PC-9 (cell line): Measurements from ENCODE around the gene POLR2F. TPM values are rescaled to one million over a fixed set of nuclear protein-coding genes. Genes with fewer than 3 reads are reported as not detected.

Experiments
- BruUV-seq: library from RNA; stranded (reverse); fragments of 400-500 nt; replicated peaks from 2 replicates; lab custom pipeline; 2021; lab: Mats Ljungman, UMichigan
- CTCF ChIA-PET: fragments of 300-600 bp; sonication (Branson Sonifier 250); formaldehyde crosslinking; loops from one replicate; lab custom pipeline; 2022; ENCODE audit warnings: antibody characterized with exemption; lab: Charles Lee
- POLR2A ChIA-PET: fragments of 300-600 bp; sonication (Branson Sonifier 250); formaldehyde crosslinking; loops from one replicate; lab custom pipeline; 2022; ENCODE audit warnings: antibody characterized with exemption; ENCODE audit not compliant: unreplicated experiment; lab: Charles Lee
- DNase-seq, 2 experiments: peaks; one replicate each; pipeline versions ENCODE4 v3.0.0 to v3.0.0-alpha.2; 2015 to 2022; ENCODE audit warnings: mixed read lengths in 1 of 2
- H2AFZ ChIP-seq: fragments of 200-600 bp; sonication (generic); 2 replicates; pipeline ENCODE4 v1.8.1; 2017; ENCODE audit warnings: antibody characterized with exemption
- H3F3A ChIP-seq: fragments of 200-600 bp; sonication (generic); 2 replicates; pipeline ENCODE4 v1.8.1; 2017; ENCODE audit warnings: antibody characterized with exemption, mild to moderate bottlenecking, low read depth; ENCODE audit not compliant: insufficient read depth
- H3K27ac ChIP-seq: fragments of 200-600 bp; sonication (generic); 2 replicates; pipeline ENCODE4 v1.6.1; 2016; ENCODE audit warnings: mixed run types
- H3K27me3 ChIP-seq: fragments of 200-600 bp; sonication (generic); 2 replicates; pipeline ENCODE4 v1.6.1; 2016; ENCODE audit warnings: low read depth, mixed run types; ENCODE audit not compliant: insufficient read depth
- H3K36me3 ChIP-seq: fragments of 200-600 bp; sonication (generic); 2 replicates; pipeline ENCODE4 v1.6.1; 2016; ENCODE audit warnings: low read depth, mixed run types
- H3K4me1 ChIP-seq: fragments of 200-600 bp; sonication (generic); replicated peaks from 2 replicates; pipeline ENCODE4 v1.6.1; 2016; ENCODE audit warnings: mixed run types; ENCODE audit not compliant: insufficient read depth
- H3K4me2 ChIP-seq: fragments of 200-600 bp; sonication (generic); 2 replicates; pipeline ENCODE4 v1.6.1; 2017; ENCODE audit warnings: mixed run types
- H3K4me3 ChIP-seq: fragments of 200-600 bp; sonication (generic); 2 replicates; pipeline ENCODE4 v1.6.1; 2016; ENCODE audit warnings: mixed run types
- H3K79me2 ChIP-seq: fragments of 200-600 bp; sonication (generic); 2 replicates; pipeline ENCODE4 v1.6.1; 2017; ENCODE audit warnings: low read depth, mixed run types
- H3K9me2 ChIP-seq: fragments of 200-600 bp; sonication (generic); 2 replicates; pipeline ENCODE4 v1.8.1; 2017; ENCODE audit warnings: mild to moderate bottlenecking; ENCODE audit not compliant: insufficient read depth
- H3K9me3 ChIP-seq: fragments of 200-600 bp; sonication (generic); 2 replicates; pipeline ENCODE4 v1.8.1; 2016; ENCODE audit warnings: low read depth; ENCODE audit not compliant: insufficient read depth
- H4K20me1 ChIP-seq: fragments of 200-600 bp; sonication (generic); 2 replicates; pipeline ENCODE4 v1.8.1; 2017; ENCODE audit not compliant: insufficient read depth
- EZH2 ChIP-seq: fragments of 200-600 bp; sonication (generic); IDR thresholded peaks from 2 replicates; pipeline ENCODE4 v1.8.0; 2017; ENCODE audit warnings: antibody characterized with exemption, low read depth
- intact Hi-C: fragments of 100-400 bp; cut with micrococcal nuclease; formaldehyde crosslinking; loops from one replicate; pipeline ENCODE4 v1.10.0; 2022; ENCODE audit not compliant: unreplicated experiment
- total RNA-seq: library from RNA; stranded (reverse); gene quantifications from 2 replicates; pipeline ENCODE4 v1.2.3, GENCODE V29; 2021
- TF ChIP-seq, protein P1 (sequence below): fragments of 200-600 bp; sonication (generic); conservative IDR thresholded peaks from 2 replicates; pipeline ENCODE4 v1.6.1; 2017; ENCODE audit warnings: mixed run types, antibody characterized with exemption, mild to moderate bottlenecking, moderate library complexity

POLR2F gene
- total RNA-seq, 1 experiment from 2014 or later = 180 TPM

GRCh38 chr22:37998543-37998942, 45.0 kb downstream of the POLR2F start:
- TF ChIP-seq, protein P1, sequence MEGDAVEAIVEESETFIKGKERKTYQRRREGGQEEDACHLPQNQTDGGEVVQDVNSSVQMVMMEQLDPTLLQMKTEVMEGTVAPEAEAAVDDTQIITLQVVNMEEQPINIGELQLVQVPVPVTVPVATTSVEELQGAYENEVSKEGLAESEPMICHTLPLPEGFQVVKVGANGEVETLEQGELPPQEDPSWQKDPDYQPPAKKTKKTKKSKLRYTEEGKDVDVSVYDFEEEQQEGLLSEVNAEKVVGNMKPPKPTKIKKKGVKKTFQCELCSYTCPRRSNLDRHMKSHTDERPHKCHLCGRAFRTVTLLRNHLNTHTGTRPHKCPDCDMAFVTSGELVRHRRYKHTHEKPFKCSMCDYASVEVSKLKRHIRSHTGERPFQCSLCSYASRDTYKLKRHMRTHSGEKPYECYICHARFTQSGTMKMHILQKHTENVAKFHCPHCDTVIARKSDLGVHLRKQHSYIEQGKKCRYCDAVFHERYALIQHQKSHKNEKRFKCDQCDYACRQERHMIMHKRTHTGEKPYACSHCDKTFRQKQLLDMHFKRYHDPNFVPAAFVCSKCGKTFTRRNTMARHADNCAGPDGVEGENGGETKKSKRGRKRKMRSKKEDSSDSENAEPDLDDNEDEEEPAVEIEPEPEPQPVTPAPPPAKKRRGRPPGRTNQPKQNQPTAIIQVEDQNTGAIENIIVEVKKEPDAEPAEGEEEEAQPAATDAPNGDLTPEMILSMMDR = no peak
- TF ChIP-seq EZH2 = no peak
- Histone ChIP-seq H2AFZ (no peak overlapping the region), H3K79me2 (no peaks in the 10 kb centered on the region), H3K36me3 (no peaks in the 10 kb centered on the region), H3K27ac (no peak overlapping the region), H3K9me2 (no peaks in the 10 kb centered on the region), H3K4me2 (no peak overlapping the region; the same call in 1 of the 2 replicates), H3K27me3 (no peaks in the 10 kb centered on the region), H3F3A (peaks cover 7% of the 10 kb centered on the region), H3K4me3 (no peak overlapping the region), H4K20me1 (no peaks in the 10 kb centered on the region), H3K4me1 (peaks cover 32% of the 10 kb centered on the region), H3K9me3 (no peaks in the 10 kb centered on the region)
- DNase-seq = no peak
- intact Hi-C loops = no loop called here
- ChIA-PET POLR2A (no interaction called here), CTCF (no interaction called here)
- no TSS peak for BruUV-seq

DNA sequence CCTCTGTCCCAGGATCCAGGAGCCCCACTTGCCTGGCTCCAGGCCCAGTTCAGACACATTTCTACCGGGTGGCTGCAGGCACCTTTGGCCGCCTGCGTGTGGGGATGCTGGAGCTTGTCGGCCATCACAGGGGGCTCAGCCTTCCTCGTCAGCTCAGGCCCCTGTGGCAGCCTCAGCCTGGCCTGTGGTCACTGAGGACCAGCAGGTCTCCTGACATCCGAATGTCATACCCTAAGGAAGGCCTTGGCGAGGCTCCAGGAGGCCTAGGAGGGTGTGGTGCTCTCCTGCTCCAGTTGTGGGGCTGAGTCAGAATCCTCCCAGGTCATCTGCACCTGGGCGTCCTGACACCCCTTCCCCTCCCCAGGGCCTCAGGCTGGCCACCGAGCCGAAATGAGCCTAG, 45.7 kb downstream of the POLR2F start:
- Histone ChIP-seq H2AFZ (no peak overlapping the region), H3K79me2 (no peaks in the 10 kb centered on the region), H3K4me1 (peaks cover 32% of the 10 kb centered on the region), H3K27me3 (no peaks in the 10 kb centered on the region), H3K36me3 (no peaks in the 10 kb centered on the region), H3K4me2 (peak overlapping the region; percentile 63), H3K9me3 (no peaks in the 10 kb centered on the region), H3K9me2 (no peaks in the 10 kb centered on the region), H3K4me3 (no peak overlapping the region), H3K27ac (peak overlapping the region; percentile 57), H4K20me1 (no peaks in the 10 kb centered on the region), H3F3A (peaks cover 7% of the 10 kb centered on the region)
- TF ChIP-seq, protein P1 = no peak
- TF ChIP-seq EZH2 = no peak
- ChIA-PET POLR2A (interaction anchor here (0.6 kb wide), 4 partner anchors 13 to 707 kb away, joined by 3 to 11 read pairs (median 4); no protein-coding TSS in a partner anchor), CTCF (interaction anchor here (1.0 to 1.5 kb wide), 2 partner anchors 53 to 181 kb away, joined by 3 to 5 read pairs; no protein-coding TSS in a partner anchor)
- peak; percentile 63 to 78 for DNase-seq
- BruUV-seq = no TSS peak
- intact Hi-C loops = no loop called here

- BruUV-seq = no TSS peak
- no peaks in the 10 kb centered on the region for H3K79me2 ChIP-seq
- H3K36me3 ChIP-seq = no peaks in the 10 kb centered on the region
- no peak overlapping the region for H2AFZ ChIP-seq
- H3K4me3 ChIP-seq = no peak overlapping the region
- H3K9me2 ChIP-seq = no peaks in the 10 kb centered on the region
- no peaks in the 10 kb centered on the region for H3K9me3 ChIP-seq
- DNase-seq = peak; percentile 82 to 91
- ChIA-PET POLR2A (interaction anchor here (0.5 to 0.7 kb wide), 6 partner anchors 13 to 706 kb away, joined by 3 to 21 read pairs (median 4); partner anchors contain the start of gene LGALS2), CTCF (interaction anchor here (1.0 to 1.5 kb wide), 2 partner anchors 52 to 182 kb away, joined by 3 to 5 read pairs; no protein-coding TSS in a partner anchor)
- H3F3A ChIP-seq = peaks cover 7% of the 10 kb centered on the region
- H3K4me1 ChIP-seq = peaks cover 32% of the 10 kb centered on the region
- TF ChIP-seq EZH2 = no peak
- TF ChIP-seq, protein P1 = no peak; the same call in 1 of the 2 replicates
- peak overlapping the region; percentile 57 for H3K27ac ChIP-seq
- intact Hi-C loops = no loop called here
- no peaks in the 10 kb centered on the region for H4K20me1 ChIP-seq
- no peaks in the 10 kb centered on the region for H3K27me3 ChIP-seq
- H3K4me2 ChIP-seq = peak overlapping the region; percentile 63
These were observed 46.3 kb downstream of the POLR2F start for GRCh38 chr22:37999640-38000272.
